Measurements from ENCODE around the gene TNFRSF8. TPM values are rescaled to one million over a fixed set of nuclear protein-coding genes. Genes with fewer than 3 reads are reported as not detected.

Gene TNFRSF8
- total RNA-seq, 2 experiments from 2014 or later = 0.14 TPM; not detected in 1

DNA sequence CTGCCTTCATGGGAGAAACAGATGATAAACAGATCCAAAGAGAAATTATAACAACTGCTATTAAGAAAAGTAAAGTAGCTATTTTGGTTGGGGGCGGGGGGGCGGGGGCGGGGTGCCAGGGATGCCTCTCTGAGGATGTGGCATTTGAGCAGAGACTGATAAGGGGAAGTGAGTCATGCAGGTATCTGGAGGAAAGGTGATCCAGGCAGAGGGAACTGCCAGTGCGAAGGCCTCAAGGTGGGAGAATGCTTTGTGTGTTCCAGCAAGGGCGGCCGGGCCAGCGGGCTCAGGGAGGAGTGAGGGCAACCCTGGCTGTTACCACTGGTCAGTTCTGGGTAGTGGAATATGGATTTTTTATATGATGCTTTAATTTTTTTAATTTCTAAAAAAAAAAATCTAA lies 96.7 kb downstream of the TNFRSF8 start:
- DNase-seq = peak in 9 of 14 experiments; percentile 34 to 87 (median 60)
- Histone ChIP-seq H3K27ac (ENCODE audit: low read depth in 1 of 2, low read length in 2 of 2) (peak overlapping the region in 1 of 2 donors; percentile 14), H3K4me1 (ENCODE audit: insufficient read depth, low read length) (peaks cover 93% of the 10 kb centered on the region), H3K4me3 (ENCODE audit: low read length) (no peak overlapping the region), H3K36me3 (ENCODE audit: insufficient read depth, low read length) (no peaks in the 10 kb centered on the region), H3K27me3 (ENCODE audit: control insufficient read depth in 1 of 2, insufficient read depth in 2 of 2, low read length in 2 of 2) (no peaks in the 10 kb centered on the region), H3K9me3 (ENCODE audit: control insufficient read depth in 1 of 2, insufficient read depth in 1 of 2, low read length in 2 of 2) (peaks cover 0 to 4% of the 10 kb centered on the region in 2 experiments)
- ChIA-PET POLR2A (interaction anchor here (0.6 to 5.5 kb wide), 6 partner anchors 10 to 898 kb away, joined by 3 to 62 read pairs (median 5); partner anchors contain the start of gene MTOR), CTCF (interaction anchor here (0.9 to 2.0 kb wide), 2 partner anchors 19 to 35 kb away, joined by 4 to 8 read pairs; no protein-coding TSS in a partner anchor)
- TF ChIP-seq, protein P1, sequence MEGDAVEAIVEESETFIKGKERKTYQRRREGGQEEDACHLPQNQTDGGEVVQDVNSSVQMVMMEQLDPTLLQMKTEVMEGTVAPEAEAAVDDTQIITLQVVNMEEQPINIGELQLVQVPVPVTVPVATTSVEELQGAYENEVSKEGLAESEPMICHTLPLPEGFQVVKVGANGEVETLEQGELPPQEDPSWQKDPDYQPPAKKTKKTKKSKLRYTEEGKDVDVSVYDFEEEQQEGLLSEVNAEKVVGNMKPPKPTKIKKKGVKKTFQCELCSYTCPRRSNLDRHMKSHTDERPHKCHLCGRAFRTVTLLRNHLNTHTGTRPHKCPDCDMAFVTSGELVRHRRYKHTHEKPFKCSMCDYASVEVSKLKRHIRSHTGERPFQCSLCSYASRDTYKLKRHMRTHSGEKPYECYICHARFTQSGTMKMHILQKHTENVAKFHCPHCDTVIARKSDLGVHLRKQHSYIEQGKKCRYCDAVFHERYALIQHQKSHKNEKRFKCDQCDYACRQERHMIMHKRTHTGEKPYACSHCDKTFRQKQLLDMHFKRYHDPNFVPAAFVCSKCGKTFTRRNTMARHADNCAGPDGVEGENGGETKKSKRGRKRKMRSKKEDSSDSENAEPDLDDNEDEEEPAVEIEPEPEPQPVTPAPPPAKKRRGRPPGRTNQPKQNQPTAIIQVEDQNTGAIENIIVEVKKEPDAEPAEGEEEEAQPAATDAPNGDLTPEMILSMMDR (IDR thresholded peaks at IDR 0.05) = no peak
- H3K27ac Mint-ChIP-seq = peak overlapping the region; percentile 56
- intact Hi-C loops (cut with DNase I, micrococcal nuclease) = loop anchor here in 1 of 2 experiments (2.0 kb wide), 1 partner anchor 13 kb away; no protein-coding TSS in a partner anchor
- H3K4me3 Mint-ChIP-seq = peak overlapping the region; percentile 42
- no peaks in the 10 kb centered on the region for H3K9me3 Mint-ChIP-seq
- H3K27me3 Mint-ChIP-seq = no peaks in the 10 kb centered on the region
- H3K4me1 Mint-ChIP-seq (ENCODE audit: low read depth) = peaks cover 73% of the 10 kb centered on the region
- H3K36me3 Mint-ChIP-seq (ENCODE audit: low read depth) = no peaks in the 10 kb centered on the region
- ATAC-seq (ENCODE audit: poor library complexity) = peak; percentile 53

DNA sequence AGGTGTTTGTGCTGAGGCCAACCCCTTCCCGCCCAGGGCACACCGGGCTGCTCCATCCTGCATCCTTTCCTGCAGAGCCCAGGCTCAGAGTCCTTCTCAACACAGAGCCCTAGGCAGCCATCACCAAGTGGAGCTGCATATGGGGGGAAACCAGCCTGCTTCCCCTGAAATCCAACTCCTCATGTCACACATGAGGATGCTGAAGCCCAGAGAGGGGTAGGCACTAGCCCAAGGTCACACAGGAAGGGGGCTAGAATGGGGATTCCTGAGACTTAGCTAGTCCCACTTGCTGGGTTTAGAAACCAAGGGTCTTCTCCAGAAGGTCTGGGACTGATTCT lies 98.2 kb downstream of the TNFRSF8 start:
- ChIA-PET POLR2A (interaction anchor here (1.1 to 5.5 kb wide), 7 partner anchors 8 to 36 kb away, joined by 3 to 62 read pairs (median 10); no protein-coding TSS in a partner anchor), CTCF (interaction anchor here (1.0 to 2.9 kb wide), 2 partner anchors 14 to 36 kb away, joined by 3 to 16 read pairs; no protein-coding TSS in a partner anchor)
- Mint-ChIP-seq H3K27me3 (no peaks in the 10 kb centered on the region), H3K36me3 (ENCODE audit: low read depth) (peaks cover 3% of the 10 kb centered on the region), H3K4me1 (ENCODE audit: low read depth) (peaks cover 67% of the 10 kb centered on the region), H3K4me3 (peak overlapping the region; percentile 59), H3K27ac (peak overlapping the region; percentile 83), H3K9me3 (no peaks in the 10 kb centered on the region)
- H3K9me3 ChIP-seq (ENCODE audit: control insufficient read depth in 1 of 2, insufficient read depth in 1 of 2, low read length in 2 of 2) = peaks cover 0 to 4% of the 10 kb centered on the region in 2 experiments
- H3K4me3 ChIP-seq (ENCODE audit: low read length) = no peak overlapping the region
- H3K4me1 ChIP-seq (ENCODE audit: insufficient read depth, low read length) = peaks cover 96% of the 10 kb centered on the region
- no peak for ATAC-seq (ENCODE audit: poor library complexity)
- peak in 1 of 14 experiments; percentile 39 for DNase-seq
- H3K36me3 ChIP-seq (ENCODE audit: insufficient read depth, low read length) = no peaks in the 10 kb centered on the region
- no peaks in the 10 kb centered on the region for H3K27me3 ChIP-seq (ENCODE audit: control insufficient read depth in 1 of 2, insufficient read depth in 2 of 2, low read length in 2 of 2)
- peak overlapping the region; percentile 47 to 73 for H3K27ac ChIP-seq (ENCODE audit: low read depth in 1 of 2, low read length in 2 of 2)
- intact Hi-C loops (cut with DNase I, micrococcal nuclease) = no loop called here
- TF ChIP-seq, protein P1 (IDR thresholded peaks at IDR 0.05) = no peak

DNA sequence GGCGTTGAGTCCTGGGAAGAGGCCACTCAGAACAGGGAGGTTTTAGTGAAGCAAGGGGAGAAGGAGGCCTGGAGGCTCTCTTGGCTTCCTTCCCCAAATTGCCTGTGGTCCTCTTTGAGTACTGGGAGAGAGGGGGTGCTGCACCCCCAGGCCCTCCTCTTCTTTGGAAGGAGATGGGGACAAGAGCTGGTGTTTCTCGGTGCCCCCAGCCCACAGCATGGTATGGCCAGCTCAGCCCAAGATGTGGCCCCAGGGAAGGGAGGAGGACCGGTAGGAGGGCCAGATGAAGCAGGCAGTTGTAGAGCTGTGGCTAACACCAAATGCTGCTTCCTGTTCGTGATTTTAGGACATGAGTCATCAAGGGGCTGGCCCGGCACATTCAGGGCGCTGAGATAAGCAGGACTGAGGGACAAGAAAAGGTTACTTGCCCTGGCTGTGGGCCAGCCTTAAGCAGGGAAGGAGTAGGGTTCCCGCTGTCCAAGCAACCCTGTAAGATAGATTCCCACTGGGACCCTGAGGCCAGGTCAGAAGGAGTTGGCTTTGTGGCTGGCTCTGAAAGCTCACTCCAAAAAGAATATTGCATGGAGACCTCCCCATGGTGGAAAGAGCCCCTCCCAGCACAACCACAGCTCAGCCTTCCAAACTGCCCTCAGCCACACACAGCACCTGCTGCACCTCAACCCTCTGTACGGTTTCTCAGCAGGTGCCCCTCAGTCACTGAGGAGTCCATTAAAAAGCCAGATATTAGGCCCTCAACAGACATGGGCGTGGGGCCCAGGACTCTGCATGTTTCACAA lies 98.8 kb downstream of the TNFRSF8 start:
- intact Hi-C loops (cut with DNase I, micrococcal nuclease) = no loop called here
- peaks cover 0 to 4% of the 10 kb centered on the region in 2 experiments for H3K9me3 ChIP-seq (ENCODE audit: control insufficient read depth in 1 of 2, insufficient read depth in 1 of 2, low read length in 2 of 2)
- H3K4me1 Mint-ChIP-seq (ENCODE audit: low read depth) = peaks cover 69% of the 10 kb centered on the region
- TF ChIP-seq, protein P1 (IDR thresholded peaks at IDR 0.05) = no peak
- CTCF ChIA-PET = interaction anchor here (1.0 to 2.9 kb wide), 3 partner anchors 15 to 37 kb away, joined by 3 to 16 read pairs (median 8); no protein-coding TSS in a partner anchor
- DNase-seq (peak; percentile 43 to 93 (median 64)), ATAC-seq (ENCODE audit: poor library complexity) (peak; percentile 75)
- H3K27ac Mint-ChIP-seq = peak overlapping the region; percentile 83
- H3K9me3 Mint-ChIP-seq = no peaks in the 10 kb centered on the region
- POLR2A ChIA-PET = interaction anchor here (0.7 to 5.5 kb wide), 9 partner anchors 9 to 254 kb away, joined by 3 to 62 read pairs (median 6); no protein-coding TSS in a partner anchor
- no peaks in the 10 kb centered on the region for H3K27me3 ChIP-seq (ENCODE audit: control insufficient read depth in 1 of 2, insufficient read depth in 2 of 2, low read length in 2 of 2)
- H3K4me1 ChIP-seq (ENCODE audit: insufficient read depth, low read length) = peaks cover 94% of the 10 kb centered on the region
- peak overlapping the region; percentile 47 to 73 for H3K27ac ChIP-seq (ENCODE audit: low read depth in 1 of 2, low read length in 2 of 2)
- peak overlapping the region; percentile 59 for H3K4me3 Mint-ChIP-seq
- H3K4me3 ChIP-seq (ENCODE audit: low read length) = no peak overlapping the region
- H3K36me3 Mint-ChIP-seq (ENCODE audit: low read depth) = peaks cover 7% of the 10 kb centered on the region
- no peaks in the 10 kb centered on the region for H3K27me3 Mint-ChIP-seq
- H3K36me3 ChIP-seq (ENCODE audit: insufficient read depth, low read length) = no peaks in the 10 kb centered on the region

Measured in CD4-positive, alpha-beta T cell (primary cell).